NCI-H1694 treated with DMSO at 0.1 percent for 48 hours (cell line): ENCODE data around the gene CCNC.
A peak's percentile ranks its signal among the peaks of the same experiment; 100 is the strongest.

ENCODE experiments used
- DNase-seq: peaks from one replicate; lab custom pipeline; 2025; lab: John Stamatoyannopoulos, UW

Gene CCNC

DNA sequence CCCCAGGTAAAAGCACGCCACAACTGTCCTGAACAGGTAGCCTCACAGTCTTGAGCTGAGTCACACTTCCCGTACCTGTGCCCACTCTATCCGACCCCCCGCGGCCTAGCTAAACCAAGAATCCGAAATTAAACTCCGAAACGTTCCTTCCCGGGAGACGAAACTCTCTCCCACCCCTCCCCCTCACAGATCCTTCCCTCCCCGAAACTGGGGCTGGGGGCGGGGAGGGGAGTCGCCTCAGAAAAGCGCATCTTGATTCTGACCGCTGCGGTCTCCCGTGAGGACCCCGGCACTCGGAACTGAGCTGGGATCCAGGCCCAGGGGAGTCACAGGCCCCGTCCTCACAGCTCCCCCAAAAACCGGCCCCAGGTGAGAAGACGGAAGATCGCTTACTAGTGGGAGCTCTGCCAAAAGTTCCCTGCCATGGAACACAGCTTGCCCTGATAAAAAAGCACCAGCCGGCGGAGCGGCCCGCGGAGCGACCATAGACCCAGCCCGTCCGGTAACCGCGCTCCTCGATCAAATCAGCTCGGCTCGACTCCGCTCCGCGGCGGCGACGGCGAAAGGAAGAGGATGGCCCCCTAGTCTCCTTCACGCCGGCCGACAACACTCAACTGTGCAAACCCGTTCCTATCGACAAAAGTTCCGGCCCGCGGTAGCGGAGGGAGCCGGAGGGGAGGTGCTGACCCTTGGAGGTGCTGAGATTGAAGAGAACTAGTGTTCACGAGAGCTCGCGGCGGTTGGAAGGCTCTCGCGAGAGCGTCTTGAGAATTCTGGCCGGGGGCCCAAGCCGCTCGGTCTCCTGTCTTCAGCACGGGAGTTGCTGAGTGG lies at the start of gene CCNC:
Gene CCNC (minus strand): TSS at position 558 of the 831 bp plus-strand sequence. CDS start 133 bp downstream, at position 425.
- DNase-seq: peak; percentile 92

DNA sequence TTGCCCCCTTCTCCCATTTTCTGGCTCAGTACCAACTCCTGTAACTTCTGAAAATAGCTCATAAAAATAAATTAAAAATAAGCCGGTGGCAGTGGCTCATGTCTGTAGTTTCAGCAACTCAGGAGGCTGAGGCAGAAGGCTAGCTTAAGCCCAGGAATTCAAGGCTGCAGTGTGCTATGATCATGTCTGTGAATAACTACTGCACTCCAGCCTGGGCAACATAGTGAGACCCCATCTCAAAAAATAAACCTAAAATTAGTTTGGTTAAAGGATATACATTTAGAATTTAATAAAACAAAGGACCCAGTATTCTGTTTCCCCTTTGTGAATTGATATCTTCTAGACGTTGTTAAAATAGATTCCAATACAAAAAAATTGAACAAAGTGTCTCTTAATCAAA lies 48.7 kb upstream of the CCNC start:
- DNase-seq: no peak

DNA sequence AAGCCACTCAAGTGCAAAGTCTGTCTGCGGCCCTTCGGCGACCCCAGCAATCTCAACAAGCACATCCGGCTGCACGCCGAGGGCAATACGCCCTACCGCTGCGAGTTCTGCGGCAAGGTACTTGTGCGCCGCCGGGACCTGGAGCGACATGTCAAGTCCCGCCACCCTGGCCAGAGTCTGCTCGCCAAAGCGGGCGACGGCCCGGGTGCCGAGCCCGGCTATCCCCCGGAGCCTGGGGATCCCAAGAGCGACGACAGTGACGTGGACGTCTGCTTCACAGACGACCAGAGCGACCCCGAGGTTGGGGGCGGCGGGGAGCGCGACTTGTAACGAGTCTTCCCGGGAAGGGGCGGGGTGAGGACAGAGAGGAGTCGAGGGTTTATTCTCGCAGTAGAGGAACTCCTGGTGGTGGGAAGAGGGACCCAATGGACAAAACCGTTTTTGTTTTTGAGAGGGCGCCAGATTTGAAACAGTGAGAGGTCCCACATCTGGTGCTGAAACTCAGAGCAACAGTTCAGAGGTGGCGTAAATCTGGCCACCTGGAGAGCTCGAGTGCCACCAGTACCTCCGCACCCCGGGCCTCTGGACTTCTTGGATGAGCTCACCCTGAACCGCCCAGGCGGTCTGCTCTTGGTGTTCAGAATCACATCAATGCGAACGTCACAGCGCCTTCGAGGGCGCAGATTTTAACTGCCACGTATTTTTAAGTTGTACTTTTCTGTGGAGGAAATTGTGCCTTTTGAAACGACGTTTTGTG lies 46.1 kb upstream of the CCNC start:
- DNase-seq: peak; percentile 45

DNA sequence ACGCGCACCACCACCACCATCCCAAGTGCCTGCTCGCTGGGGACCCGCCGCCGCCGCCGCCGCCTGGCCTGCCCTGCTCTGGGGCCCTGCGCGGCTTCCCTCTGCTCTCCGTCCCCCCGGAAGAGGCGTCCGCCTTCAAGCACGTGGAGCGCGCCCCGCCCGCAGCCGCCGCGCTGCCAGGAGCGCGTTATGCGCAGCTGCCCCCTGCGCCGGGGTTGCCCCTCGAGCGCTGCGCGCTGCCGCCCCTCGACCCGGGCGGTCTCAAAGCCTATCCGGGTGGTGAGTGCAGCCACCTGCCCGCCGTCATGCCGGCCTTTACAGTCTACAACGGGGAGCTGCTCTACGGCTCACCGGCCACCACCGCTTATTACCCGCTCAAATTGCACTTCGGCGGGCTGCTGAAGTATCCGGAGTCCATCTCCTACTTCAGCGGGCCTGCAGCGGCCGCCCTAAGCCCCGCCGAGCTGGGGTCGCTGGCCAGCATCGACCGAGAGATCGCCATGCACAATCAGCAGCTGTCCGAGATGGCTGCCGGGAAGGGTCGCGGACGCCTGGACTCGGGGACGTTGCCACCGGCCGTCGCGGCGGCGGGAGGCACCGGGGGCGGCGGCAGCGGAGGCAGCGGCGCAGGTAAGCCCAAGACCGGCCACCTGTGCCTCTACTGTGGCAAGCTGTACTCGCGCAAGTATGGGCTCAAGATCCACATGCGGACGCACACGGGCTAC lies 45.4 kb upstream of the CCNC start:
- peak; percentile 33 for DNase-seq

DNA sequence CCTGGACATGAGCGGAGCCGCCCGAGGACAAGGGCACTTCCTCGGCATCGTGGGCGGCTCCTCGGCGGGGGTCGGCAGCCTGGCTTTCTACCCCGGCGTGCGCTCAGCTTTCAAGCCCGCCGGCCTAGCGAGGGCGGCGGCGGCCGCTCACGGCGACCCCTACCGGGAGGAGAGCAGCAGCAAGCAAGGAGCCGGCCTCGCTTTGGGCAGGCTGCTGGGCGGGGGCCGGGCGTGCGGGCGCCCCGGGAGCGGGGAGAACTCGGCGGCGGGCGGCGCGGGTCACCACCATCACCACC lies 44.9 kb upstream of the CCNC start:
- DNase-seq: peak; percentile 35

DNA sequence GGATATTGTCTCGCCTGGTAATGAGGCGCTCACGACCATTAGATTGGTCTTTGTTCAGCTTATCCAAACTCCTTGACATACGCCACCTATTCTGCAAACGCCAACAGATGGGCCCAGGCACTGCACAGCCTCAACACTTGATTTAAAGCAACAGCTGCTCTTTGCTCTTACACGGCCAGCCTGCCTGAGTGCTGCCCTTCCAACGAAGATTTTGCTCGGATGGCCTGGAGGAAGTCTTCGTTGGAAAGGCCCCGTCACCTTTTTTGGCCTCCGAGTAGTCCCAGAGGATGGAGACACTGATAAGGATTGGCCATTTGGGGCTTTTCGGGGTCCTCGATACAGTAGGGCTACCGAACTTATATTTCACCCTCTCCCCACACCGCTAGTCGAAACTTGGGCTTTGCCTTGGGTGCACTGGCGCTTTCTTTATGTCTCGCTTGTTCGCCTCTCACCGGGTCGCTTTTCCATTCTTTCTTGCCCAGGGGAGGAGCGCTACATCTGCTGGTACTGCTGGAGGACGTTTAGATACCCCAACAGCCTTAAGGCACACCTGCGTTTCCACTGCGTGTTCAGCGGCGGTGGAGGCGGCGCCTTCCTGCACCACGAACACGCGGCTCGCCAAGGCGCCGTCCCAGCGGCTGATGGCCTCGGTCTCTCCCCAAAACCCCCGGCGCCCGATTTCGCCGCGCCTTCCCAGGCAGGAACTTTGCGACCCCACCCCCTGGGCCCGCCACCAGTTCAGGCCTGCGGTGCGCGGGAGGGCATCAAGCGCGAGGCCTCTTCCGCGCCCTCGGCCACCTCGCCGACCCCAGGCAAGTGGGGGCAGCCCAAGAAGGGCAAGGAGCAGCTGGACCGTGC lies 44.3 kb upstream of the CCNC start:
- DNase-seq: peak; percentile 72

- DNase-seq: no peak
Measured at GRCh38 chr6:99611148-99611547, 42.7 kb upstream of the CCNC start.

- no peak for DNase-seq
Measured at GRCh38 chr6:99609905-99610489, 41.5 kb upstream of the CCNC start.

DNA sequence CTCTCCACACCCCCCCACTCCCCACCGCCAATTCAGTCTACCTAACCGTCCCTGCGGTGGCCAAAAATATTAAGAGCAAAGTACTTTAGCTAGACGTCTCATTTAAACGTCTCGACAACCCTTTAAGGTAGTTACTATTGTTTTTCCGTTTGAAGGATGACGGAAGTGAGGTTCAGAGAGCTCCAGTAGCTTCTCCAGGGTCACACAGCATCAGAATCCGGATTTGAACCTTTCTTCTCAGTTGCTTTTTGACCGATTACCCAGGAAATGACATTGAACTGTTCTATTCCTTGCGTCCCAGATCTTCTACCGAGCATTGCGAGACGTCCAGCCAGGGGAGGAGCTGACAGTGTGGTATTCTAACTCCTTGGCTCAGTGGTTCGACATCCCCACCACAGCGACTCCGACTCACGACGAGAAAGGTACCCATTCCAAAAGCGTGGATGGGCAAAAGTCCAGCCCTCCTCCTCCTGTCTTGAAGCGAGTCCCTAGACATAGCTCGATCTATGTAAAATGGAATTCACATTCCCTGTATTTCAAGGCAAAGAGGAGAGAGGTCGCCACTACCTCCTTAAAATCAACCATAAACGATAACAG lies 40.5 kb upstream of the CCNC start:
- DNase-seq: no peak

DNA sequence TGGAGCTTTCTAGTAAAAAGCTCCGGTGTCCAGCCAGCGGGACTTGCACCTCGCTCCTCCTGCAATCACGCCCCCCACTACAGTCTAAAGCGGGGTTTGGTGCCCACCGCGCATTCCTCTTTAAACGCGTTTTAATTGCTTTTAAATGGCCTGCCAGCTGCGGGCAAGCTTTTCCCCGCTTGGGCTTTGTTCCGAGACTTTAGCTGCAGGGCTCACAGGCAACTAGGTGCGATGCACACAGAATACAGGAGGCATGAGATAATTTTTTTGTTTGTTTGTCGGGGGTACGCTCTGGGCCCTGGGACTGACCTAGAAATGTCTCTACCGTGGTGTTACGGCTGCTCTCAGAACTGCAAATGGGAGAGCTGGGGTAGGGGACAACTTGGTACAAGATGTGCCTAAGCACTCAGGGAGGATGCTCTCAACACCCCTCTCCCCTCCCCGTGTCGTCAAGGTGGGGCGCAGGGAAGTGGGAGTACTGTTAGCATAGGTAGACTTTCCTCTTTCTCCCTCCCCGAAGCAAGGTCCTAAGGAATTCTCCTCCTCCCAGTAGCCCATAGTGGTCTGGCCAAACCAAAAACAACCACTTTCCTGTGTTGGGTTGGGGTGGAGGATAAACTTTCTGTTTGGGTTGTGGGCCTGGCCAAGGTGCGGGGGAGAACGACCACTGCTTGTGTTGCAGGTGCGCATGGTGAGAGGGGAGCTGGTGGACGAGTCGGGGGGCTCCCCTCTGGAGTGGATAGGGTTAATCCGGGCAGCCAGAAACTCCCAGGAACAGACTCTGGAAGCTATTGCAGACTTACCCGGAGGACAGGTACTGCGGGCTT lies 39.8 kb upstream of the CCNC start:
- no peak for DNase-seq

- no peak for DNase-seq
Measured at GRCh38 chr6:99607416-99608036, 39.1 kb upstream of the CCNC start.

GRCh38 chr6:99606656-99607415 lies 38.4 kb upstream of the CCNC start, which contains the start of gene PRDM13:
Gene PRDM13, plus strand, starts transcription at chr6:99606833. Its CDS starts 202 bp downstream, at chr6:99607035.
- no peak for DNase-seq

GRCh38 chr6:99605911-99606655 lies 37.6 kb upstream of the CCNC start:
- DNase-seq: no peak

DNA sequence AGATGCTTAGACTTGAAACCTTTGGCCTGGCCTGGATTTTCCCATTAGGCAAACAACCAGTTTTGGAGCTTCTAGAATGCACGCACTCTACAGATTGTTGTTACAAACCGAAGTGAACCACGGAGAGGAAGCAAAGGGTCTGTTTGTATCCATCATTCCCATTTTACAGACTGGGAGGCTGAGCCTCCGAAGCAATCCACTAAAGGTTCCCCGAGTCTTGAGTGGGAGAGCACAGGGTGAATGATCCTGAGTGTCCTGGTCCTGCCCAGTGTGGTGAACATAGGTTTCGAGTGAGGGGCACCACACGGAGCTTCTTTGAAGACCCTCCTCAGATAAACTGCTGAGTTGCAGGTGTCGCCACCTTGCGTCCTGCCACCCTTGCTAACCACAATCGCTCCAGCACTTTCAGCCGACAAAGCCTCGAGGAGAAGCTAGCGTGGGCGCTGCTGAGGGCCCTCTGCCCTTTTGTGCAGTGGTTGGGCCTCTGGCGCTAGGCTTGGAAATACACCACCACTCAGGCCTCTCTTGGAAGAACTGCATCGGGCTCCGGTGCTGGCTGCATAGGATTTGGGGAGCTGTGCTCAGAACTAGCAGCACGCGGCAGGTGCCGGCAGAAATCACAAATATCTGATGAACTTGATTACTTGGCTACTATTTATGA lies 36.7 kb upstream of the CCNC start:
- DNase-seq: no peak

GRCh38 chr6:99604166-99605073 lies 36.0 kb upstream of the CCNC start:
- no peak for DNase-seq

- no peak for DNase-seq
Measured at GRCh38 chr6:99603421-99604165, 35.1 kb upstream of the CCNC start.
